ENCODE results near the gene PDZRN4.

GRCh38 chr12:41521872-41522379 lies 333.8 kb downstream of the PDZRN4 start:
- no peak for TF ChIP-seq CTCF (IDR thresholded peaks at IDR 0.05)
- no peak for TF ChIP-seq POLR2A (IDR thresholded peaks at IDR 0.05)
